GM21723 (cell line): ENCODE measurements around the gene DNAJB8.

ENCODE experiments used
- ATAC-seq: cut with Tn5 transposase; IDR thresholded peaks from one replicate; pipeline ENCODE4 v1.9.1; 2021; ENCODE audit warnings: mild to moderate bottlenecking, moderate library complexity; ENCODE audit not compliant: unreplicated experiment

DNAJB8 gene

GRCh38 chr3:128466840-128467541 lies at the start of gene DNAJB8:
Gene DNAJB8, minus strand, starts transcription at chr3:128466890. Its CDS starts 3,645 bp downstream, at chr3:128463245.
- ATAC-seq = no peak

- ATAC-seq = no peak
Observed at GRCh38 chr3:128515967-128516366, 49.3 kb upstream of the DNAJB8 start.

- ATAC-seq = no peak
Observed at GRCh38 chr3:128508852-128509251, 42.2 kb upstream of the DNAJB8 start.

- no peak for ATAC-seq
Observed at GRCh38 chr3:128506754-128507153, 40.1 kb upstream of the DNAJB8 start.

- ATAC-seq = no peak
Observed at GRCh38 chr3:128505771-128506170, 39.1 kb upstream of the DNAJB8 start.

- no peak for ATAC-seq
Observed at GRCh38 chr3:128504963-128505730, 38.5 kb upstream of the DNAJB8 start.

- no peak for ATAC-seq
Observed at GRCh38 chr3:128504533-128504915, 37.8 kb upstream of the DNAJB8 start.

- ATAC-seq = no peak
Observed at GRCh38 chr3:128503751-128504532, 37.3 kb upstream of the DNAJB8 start.

GRCh38 chr3:128503164-128503651 lies 36.5 kb upstream of the DNAJB8 start:
- no peak for ATAC-seq

GRCh38 chr3:128502712-128503111 lies 36.0 kb upstream of the DNAJB8 start:
- ATAC-seq = no peak

GRCh38 chr3:128501431-128501830 lies 34.7 kb upstream of the DNAJB8 start:
- ATAC-seq = no peak

GRCh38 chr3:128500556-128500955 lies 33.9 kb upstream of the DNAJB8 start:
- ATAC-seq = no peak

- no peak for ATAC-seq
Observed at GRCh38 chr3:128499724-128500275, 33.1 kb upstream of the DNAJB8 start.

GRCh38 chr3:128498901-128499530 lies 32.3 kb upstream of the DNAJB8 start:
- no peak for ATAC-seq

- no peak for ATAC-seq
Observed at GRCh38 chr3:128498127-128498626, 31.5 kb upstream of the DNAJB8 start.

- peak; percentile 51 for ATAC-seq
Observed at GRCh38 chr3:128497305-128498126, 30.8 kb upstream of the DNAJB8 start.

GRCh38 chr3:128496602-128497304 lies 30.1 kb upstream of the DNAJB8 start:
- ATAC-seq = no peak

- ATAC-seq = no peak
Observed at GRCh38 chr3:128496019-128496601, 29.4 kb upstream of the DNAJB8 start.
